Measurements from ENCODE around the gene CELSR1. TPM values are rescaled to one million over a fixed set of nuclear protein-coding genes. Genes with fewer than 3 reads are reported as not detected.

Gene CELSR1
- total RNA-seq, 1 experiment from 2014 or later: 30.7 TPM

DNA sequence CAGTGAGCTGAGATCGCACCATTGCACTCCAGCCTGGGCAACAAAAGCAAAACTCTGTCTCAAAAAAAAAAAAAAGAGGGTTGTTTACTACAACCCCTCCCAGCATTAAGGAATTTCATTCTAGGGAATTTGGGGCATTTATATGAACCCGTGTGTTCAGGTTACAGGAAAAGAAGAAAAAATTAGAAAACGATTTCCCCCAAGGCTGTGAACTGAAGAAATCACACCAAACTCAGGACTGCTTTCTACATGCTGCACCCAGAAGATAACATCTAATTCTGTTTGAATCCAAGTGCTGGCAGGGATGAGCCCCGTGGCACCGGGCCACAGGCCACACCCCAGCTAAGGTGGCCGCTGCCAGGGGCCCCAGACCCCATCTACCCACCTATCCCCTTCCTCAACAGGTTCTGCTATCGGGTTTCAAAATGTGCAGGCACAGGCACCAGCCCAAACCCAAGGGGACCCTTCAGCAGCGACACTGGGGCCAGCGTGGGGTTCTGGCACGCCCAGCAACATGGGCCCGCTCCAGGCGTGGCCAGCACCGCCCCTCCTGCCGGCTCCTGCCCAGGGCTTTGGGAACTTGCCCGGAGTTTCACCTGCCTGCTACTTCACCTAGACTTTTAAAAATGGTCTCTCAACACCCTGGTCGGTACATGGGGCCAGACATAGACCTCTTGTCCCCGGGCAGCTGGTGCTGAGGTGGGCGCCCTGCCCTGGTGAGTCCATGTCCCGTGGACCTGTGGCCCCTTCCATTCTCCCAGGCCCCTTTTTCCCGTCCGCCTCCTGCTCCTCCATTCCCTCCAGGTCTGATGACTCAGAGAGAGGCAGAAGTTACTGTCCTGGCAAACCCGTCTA lies 11.8 kb downstream of the CELSR1 start:
- intact Hi-C loops (cut with micrococcal nuclease; ENCODE audit: unreplicated experiment): no loop called here
- CTCF ChIA-PET: no interaction called here

DNA sequence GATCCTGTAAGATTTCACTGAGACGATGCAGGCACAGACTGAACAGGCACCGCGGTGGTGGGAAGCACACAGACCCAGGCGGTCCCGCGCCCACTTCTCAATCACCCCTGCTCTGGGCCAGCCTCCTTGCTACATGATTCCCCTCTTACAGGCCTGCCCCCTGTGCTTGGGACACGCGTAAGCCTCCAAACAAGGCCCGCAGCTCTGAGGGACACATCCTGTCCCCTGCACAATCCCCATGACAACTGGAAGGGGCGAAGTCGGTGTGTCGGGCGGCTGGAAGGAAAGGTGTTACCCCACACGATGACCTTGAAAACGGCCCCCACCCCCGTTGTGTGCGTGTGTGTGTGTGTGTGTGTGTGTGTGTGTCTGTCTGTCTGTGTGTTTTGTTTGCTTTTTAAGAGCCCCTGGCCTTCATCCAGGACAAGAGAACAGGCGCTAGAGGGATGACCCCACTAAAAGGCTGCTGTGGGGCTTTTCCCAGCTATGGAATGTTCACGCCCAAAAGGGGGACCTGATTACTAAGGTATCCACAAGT lies 13.1 kb downstream of the CELSR1 start:
- ChIA-PET POLR2A (interaction anchor here (0.7 kb wide), 1 partner anchor 68 kb away, joined by 4 read pairs; no protein-coding TSS in a partner anchor), CTCF (no interaction called here)
- ATAC-seq (no peak), DNase-seq (ENCODE audit: low read depth, low spot score) (no peak)
- H3K9me3 ChIP-seq (ENCODE audit: control insufficient read depth, insufficient read depth, low read depth, low read length): no peaks in the 10 kb centered on the region
- no peaks in the 10 kb centered on the region for H3K36me3 ChIP-seq (ENCODE audit: control insufficient read depth, insufficient read depth, low read length)
- TF ChIP-seq SIN3A (IDR thresholded peaks at IDR 0.05; ENCODE audit: borderline replicate concordance, insufficient read depth, low read depth, low read length) (no peak), POLR2AphosphoS5 (IDR thresholded peaks at IDR 0.05; ENCODE audit: low read depth, low read length) (no peak), TCF7L2 (IDR thresholded peaks at IDR 0.05; ENCODE audit: low read depth, low read length) (no peak)
- TF ChIP-seq, protein P1, sequence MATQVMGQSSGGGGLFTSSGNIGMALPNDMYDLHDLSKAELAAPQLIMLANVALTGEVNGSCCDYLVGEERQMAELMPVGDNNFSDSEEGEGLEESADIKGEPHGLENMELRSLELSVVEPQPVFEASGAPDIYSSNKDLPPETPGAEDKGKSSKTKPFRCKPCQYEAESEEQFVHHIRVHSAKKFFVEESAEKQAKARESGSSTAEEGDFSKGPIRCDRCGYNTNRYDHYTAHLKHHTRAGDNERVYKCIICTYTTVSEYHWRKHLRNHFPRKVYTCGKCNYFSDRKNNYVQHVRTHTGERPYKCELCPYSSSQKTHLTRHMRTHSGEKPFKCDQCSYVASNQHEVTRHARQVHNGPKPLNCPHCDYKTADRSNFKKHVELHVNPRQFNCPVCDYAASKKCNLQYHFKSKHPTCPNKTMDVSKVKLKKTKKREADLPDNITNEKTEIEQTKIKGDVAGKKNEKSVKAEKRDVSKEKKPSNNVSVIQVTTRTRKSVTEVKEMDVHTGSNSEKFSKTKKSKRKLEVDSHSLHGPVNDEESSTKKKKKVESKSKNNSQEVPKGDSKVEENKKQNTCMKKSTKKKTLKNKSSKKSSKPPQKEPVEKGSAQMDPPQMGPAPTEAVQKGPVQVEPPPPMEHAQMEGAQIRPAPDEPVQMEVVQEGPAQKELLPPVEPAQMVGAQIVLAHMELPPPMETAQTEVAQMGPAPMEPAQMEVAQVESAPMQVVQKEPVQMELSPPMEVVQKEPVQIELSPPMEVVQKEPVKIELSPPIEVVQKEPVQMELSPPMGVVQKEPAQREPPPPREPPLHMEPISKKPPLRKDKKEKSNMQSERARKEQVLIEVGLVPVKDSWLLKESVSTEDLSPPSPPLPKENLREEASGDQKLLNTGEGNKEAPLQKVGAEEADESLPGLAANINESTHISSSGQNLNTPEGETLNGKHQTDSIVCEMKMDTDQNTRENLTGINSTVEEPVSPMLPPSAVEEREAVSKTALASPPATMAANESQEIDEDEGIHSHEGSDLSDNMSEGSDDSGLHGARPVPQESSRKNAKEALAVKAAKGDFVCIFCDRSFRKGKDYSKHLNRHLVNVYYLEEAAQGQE (IDR thresholded peaks at IDR 0.05; ENCODE audit: insufficient read depth in 1 of 2, low read depth in 2 of 2, low read length in 1 of 2): no peak
- TF ChIP-seq, protein P2, sequence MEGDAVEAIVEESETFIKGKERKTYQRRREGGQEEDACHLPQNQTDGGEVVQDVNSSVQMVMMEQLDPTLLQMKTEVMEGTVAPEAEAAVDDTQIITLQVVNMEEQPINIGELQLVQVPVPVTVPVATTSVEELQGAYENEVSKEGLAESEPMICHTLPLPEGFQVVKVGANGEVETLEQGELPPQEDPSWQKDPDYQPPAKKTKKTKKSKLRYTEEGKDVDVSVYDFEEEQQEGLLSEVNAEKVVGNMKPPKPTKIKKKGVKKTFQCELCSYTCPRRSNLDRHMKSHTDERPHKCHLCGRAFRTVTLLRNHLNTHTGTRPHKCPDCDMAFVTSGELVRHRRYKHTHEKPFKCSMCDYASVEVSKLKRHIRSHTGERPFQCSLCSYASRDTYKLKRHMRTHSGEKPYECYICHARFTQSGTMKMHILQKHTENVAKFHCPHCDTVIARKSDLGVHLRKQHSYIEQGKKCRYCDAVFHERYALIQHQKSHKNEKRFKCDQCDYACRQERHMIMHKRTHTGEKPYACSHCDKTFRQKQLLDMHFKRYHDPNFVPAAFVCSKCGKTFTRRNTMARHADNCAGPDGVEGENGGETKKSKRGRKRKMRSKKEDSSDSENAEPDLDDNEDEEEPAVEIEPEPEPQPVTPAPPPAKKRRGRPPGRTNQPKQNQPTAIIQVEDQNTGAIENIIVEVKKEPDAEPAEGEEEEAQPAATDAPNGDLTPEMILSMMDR (IDR thresholded peaks at IDR 0.05): no peak
- H3K4me3 ChIP-seq (ENCODE audit: low read depth in 2 of 2, low read length in 2 of 2): no peak overlapping the region
- 0 out of 2 replicates have a peak, but pooled peaks cover 5% of the 10 kb centered on the region for H3K4me1 ChIP-seq (ENCODE audit: control insufficient read depth, insufficient read depth, low read length)
- no TSS peak for BruUV-seq (replicated peaks)
- in situ Hi-C loops (cut with HindIII; ENCODE audit: low pct_unique_long_range_greater_than_20kb, low sequenced_read_pairs) (no loop called here), intact Hi-C loops (cut with micrococcal nuclease; ENCODE audit: unreplicated experiment) (no loop called here)
- H3K27ac ChIP-seq (ENCODE audit: low read length): no peak overlapping the region
- H3K27me3 ChIP-seq (ENCODE audit: control insufficient read depth, insufficient read depth, low read length): no peaks in the 10 kb centered on the region

More for the DNA sequence above, 11.8 kb downstream of the CELSR1 start:
- ATAC-seq: no peak
- Histone ChIP-seq H3K27ac (ENCODE audit: low read length) (no peak overlapping the region), H3K9me3 (ENCODE audit: control insufficient read depth, insufficient read depth, low read depth, low read length) (no peaks in the 10 kb centered on the region), H3K36me3 (ENCODE audit: control insufficient read depth, insufficient read depth, low read length) (no peaks in the 10 kb centered on the region), H3K27me3 (ENCODE audit: control insufficient read depth, insufficient read depth, low read length) (no peaks in the 10 kb centered on the region), H3K4me1 (ENCODE audit: control insufficient read depth, insufficient read depth, low read length) (peaks cover 9% of the 10 kb centered on the region), H3K4me3 (ENCODE audit: low read depth in 2 of 2, low read length in 2 of 2) (no peak overlapping the region)
- POLR2A ChIA-PET: interaction anchor here (0.6 kb wide), 1 partner anchor 378 kb away, joined by 4 read pairs; no protein-coding TSS in a partner anchor
- TF ChIP-seq SIN3A (IDR thresholded peaks at IDR 0.05; ENCODE audit: borderline replicate concordance, insufficient read depth, low read depth, low read length): no peak
- TF ChIP-seq TCF7L2 (IDR thresholded peaks at IDR 0.05; ENCODE audit: low read depth, low read length): no peak
- TF ChIP-seq POLR2AphosphoS5 (IDR thresholded peaks at IDR 0.05; ENCODE audit: low read depth, low read length): no peak
- TF ChIP-seq, protein P2 (IDR thresholded peaks at IDR 0.05): no peak
- TF ChIP-seq, protein P1 (IDR thresholded peaks at IDR 0.05; ENCODE audit: insufficient read depth in 1 of 2, low read depth in 2 of 2, low read length in 1 of 2): no peak
- DNase-seq (ENCODE audit: low read depth, low spot score): no peak
- in situ Hi-C loops (cut with HindIII; ENCODE audit: low pct_unique_long_range_greater_than_20kb, low sequenced_read_pairs): no loop called here
- no TSS peak for BruUV-seq (replicated peaks)
